Uterus (tissue), 4 donors: ENCODE measurements around the gene DGKH. TPM values are rescaled to one million over a fixed set of nuclear protein-coding genes. Genes with fewer than 3 reads are reported as not detected.

Source experiments
- DNase-seq, 2 donors: peaks; one replicate each; pipeline ENCODE4 v3.0.0-alpha.2; 2019 to 2020
- H3K27ac ChIP-seq, 2 donors: fragments of 200-600 bp; sonication (generic); 1 replicate in 1 of 2; 2 replicates in 1 of 2; pipeline ENCODE4 v1.5.1; 2016 to 2018
- H3K27me3 ChIP-seq, 2 donors: fragments of 200-600 bp; sonication (generic); one replicate each; pipeline ENCODE4 v1.5.1; 2018 to 2019; ENCODE audit warnings: control low read depth in 1 of 2
- H3K36me3 ChIP-seq, 2 donors: fragments of 200-600 bp; sonication (generic); one replicate each; pipeline ENCODE4 v1.5.1; 2019; ENCODE audit warnings: control low read depth in 1 of 2
- H3K4me1 ChIP-seq, 2 donors: fragments of 200-600 bp; sonication (generic); one replicate each; pipeline ENCODE4 v1.5.1; 2018 to 2019; ENCODE audit warnings: control low read depth in 1 of 2
- H3K4me3 ChIP-seq, 2 donors: fragments of 200-600 bp; sonication (generic); 1 replicate in 1 of 2; 2 replicates in 1 of 2; pipeline ENCODE4 v1.5.1; 2018 to 2019; ENCODE audit warnings: mild to moderate bottlenecking in 1 of 2
- H3K9me3 ChIP-seq, 2 donors: fragments of 200-600 bp; sonication (generic); one replicate each; pipeline ENCODE4 v1.5.1; 2019; ENCODE audit warnings: control low read depth in 1 of 2
- CTCF ChIP-seq, 4 experiments: fragments of 200-600 bp in 2 of 4; fragments of 450-650 bp in 2 of 4; sonication (generic) in 2 of 4; IDR thresholded peaks; one replicate each; pipeline ENCODE4 v1.5.1; 2016 to 2019; ENCODE audit warnings: antibody characterized with exemption in 4 of 4, mild to moderate bottlenecking in 2 of 4, moderate library complexity in 1 of 4
- POLR2A ChIP-seq, 2 donors: fragments of 450-650 bp; IDR thresholded peaks; one replicate each; pipeline ENCODE4 v1.6.1; 2016; ENCODE audit warnings: antibody characterized with exemption in 2 of 2, mild to moderate bottlenecking in 1 of 2, moderate library complexity in 1 of 2
- intact Hi-C: fragments of 100-400 bp; cut with DNase I; formaldehyde crosslinking; loops from one replicate; pipeline ENCODE4 v1.15.1; 2023; ENCODE audit warnings: low total_unique reads
- total RNA-seq, 4 donors: library from RNA; depleted of rRNA in 3 of 4; stranded (reverse); fragments of >200 nt in 3 of 4; gene quantifications; one replicate each; pipeline versions ENCODE4 v1.1.0 to v1.2.4, GENCODE V29; 2014 to 2023
- donor health status: DM: yes; HTN: yes; CAD: no.

Gene DGKH
- total RNA-seq, 4 donors from 2014 or later: 18.8 to 50.0 (median 36.5) TPM

GRCh38 chr13:42116225-42116624 lies 67.8 kb downstream of the DGKH start:
- H3K27ac ChIP-seq: no peak overlapping the region
- H3K36me3 ChIP-seq: no peaks in the 10 kb centered on the region
- no peaks in the 10 kb centered on the region for H3K9me3 ChIP-seq
- H3K27me3 ChIP-seq: no peaks in the 10 kb centered on the region
- no peak for TF ChIP-seq CTCF (IDR thresholded peaks at IDR 0.05)
- TF ChIP-seq POLR2A (IDR thresholded peaks at IDR 0.05): no peak
- H3K4me3 ChIP-seq: no peak overlapping the region
- no peak for DNase-seq
- intact Hi-C loops: no loop called here
- no peaks in the 10 kb centered on the region for H3K4me1 ChIP-seq

- DNase-seq: no peak
- H3K4me3 ChIP-seq: no peak overlapping the region
- TF ChIP-seq CTCF (IDR thresholded peaks at IDR 0.05) (no peak), POLR2A (IDR thresholded peaks at IDR 0.05) (no peak)
- H3K4me1 ChIP-seq: no peaks in the 10 kb centered on the region
- H3K27ac ChIP-seq: no peak overlapping the region
- no peaks in the 10 kb centered on the region for H3K27me3 ChIP-seq
- no peaks in the 10 kb centered on the region for H3K36me3 ChIP-seq
- intact Hi-C loops: no loop called here
- H3K9me3 ChIP-seq: no peaks in the 10 kb centered on the region
Measured at GRCh38 chr13:42119041-42119440, 70.6 kb downstream of the DGKH start.

- H3K9me3 ChIP-seq: no peaks in the 10 kb centered on the region
- H3K36me3 ChIP-seq: no peaks in the 10 kb centered on the region
- intact Hi-C loops: no loop called here
- no peak overlapping the region for H3K4me3 ChIP-seq
- no peak overlapping the region for H3K27ac ChIP-seq
- no peaks in the 10 kb centered on the region for H3K27me3 ChIP-seq
- no peaks in the 10 kb centered on the region for H3K4me1 ChIP-seq
- TF ChIP-seq POLR2A (IDR thresholded peaks at IDR 0.05): no peak
- no peak for TF ChIP-seq CTCF (IDR thresholded peaks at IDR 0.05)
- DNase-seq: no peak
Measured at GRCh38 chr13:42119875-42120274, 71.4 kb downstream of the DGKH start.

GRCh38 chr13:42123600-42123999 lies 75.2 kb downstream of the DGKH start:
- DNase-seq: no peak
- TF ChIP-seq CTCF (IDR thresholded peaks at IDR 0.05): no peak
- no peak for TF ChIP-seq POLR2A (IDR thresholded peaks at IDR 0.05)
- H3K27ac ChIP-seq: no peak overlapping the region
- no peaks in the 10 kb centered on the region for H3K4me1 ChIP-seq
- intact Hi-C loops: no loop called here
- H3K27me3 ChIP-seq: no peaks in the 10 kb centered on the region
- H3K4me3 ChIP-seq: no peak overlapping the region
- H3K9me3 ChIP-seq: no peaks in the 10 kb centered on the region
- no peaks in the 10 kb centered on the region for H3K36me3 ChIP-seq

- no peak for TF ChIP-seq CTCF (IDR thresholded peaks at IDR 0.05)
- TF ChIP-seq POLR2A (IDR thresholded peaks at IDR 0.05): no peak
- Histone ChIP-seq H3K27me3 (no peaks in the 10 kb centered on the region), H3K4me3 (no peak overlapping the region), H3K9me3 (no peaks in the 10 kb centered on the region), H3K4me1 (no peaks in the 10 kb centered on the region), H3K36me3 (no peaks in the 10 kb centered on the region), H3K27ac (no peak overlapping the region)
- DNase-seq: no peak
- intact Hi-C loops: no loop called here
Measured at GRCh38 chr13:42125046-42125445, 76.6 kb downstream of the DGKH start.
